ENCODE results near the gene FKBP1A. TPM values are rescaled to one million over a fixed set of nuclear protein-coding genes. Genes with fewer than 3 reads are reported as not detected.

FKBP1A gene
- total and polyA plus RNA-seq, 9 of the 15 experiments (the other 6 are each of a cell fraction or from before 2014, with no cell fraction given): 48.8 to 502 (median 89.6) TPM

DNA sequence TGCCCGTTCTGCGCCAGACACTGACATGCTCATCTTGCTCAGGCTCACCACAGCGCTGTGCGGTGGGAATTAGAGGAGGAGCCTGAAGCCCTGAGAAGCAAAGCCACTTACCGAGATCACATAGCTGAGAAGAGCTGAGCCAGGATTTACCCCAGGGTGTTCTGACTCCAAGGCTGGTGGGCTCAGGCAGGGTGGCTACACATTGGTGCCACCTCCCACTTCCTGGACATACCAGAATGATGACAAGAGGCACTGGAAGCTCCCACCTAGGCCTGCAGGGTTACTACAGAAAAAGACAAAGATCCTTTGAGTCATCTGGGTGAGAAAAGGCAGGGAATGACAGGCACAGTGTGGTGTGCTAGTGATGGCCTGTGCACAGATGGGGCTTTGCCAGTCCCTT is 24.4 kb upstream of the FKBP1A start (continued):
- TF ChIP-seq PHF8 (IDR thresholded peaks at IDR 0.05; ENCODE audit: borderline replicate concordance, low read length) (no peak), TEAD2 (tag; IDR thresholded peaks at IDR 0.05) (no peak), HDAC8 (tag; IDR thresholded peaks at IDR 0.05) (no peak), ZNF764 (CRISPR knock-in tag; IDR thresholded peaks at IDR 0.05; ENCODE audit: low read depth) (no peak), PATZ1 (CRISPR knock-in tag; IDR thresholded peaks at IDR 0.05; ENCODE audit: borderline replicate concordance) (no peak), XRCC3 (IDR thresholded peaks at IDR 0.05) (no peak), SAFB2 (IDR thresholded peaks at IDR 0.05; ENCODE audit: borderline replicate concordance, low read depth, low read length, severe bottlenecking) (no peak), ELF2 (CRISPR knock-in tag; IDR thresholded peaks at IDR 0.05) (no peak), MXI1 (IDR thresholded peaks at IDR 0.05; ENCODE audit: low read depth, low read length) (no peak), ETV1 (tag; conservative IDR thresholded peaks at IDR 0.05; ENCODE audit: low read depth) (no peak), PCBP2 (IDR thresholded peaks at IDR 0.05; ENCODE audit: low read depth, low read length, poor library complexity, severe bottlenecking) (no peak)
- TF ChIP-seq, protein P1, sequence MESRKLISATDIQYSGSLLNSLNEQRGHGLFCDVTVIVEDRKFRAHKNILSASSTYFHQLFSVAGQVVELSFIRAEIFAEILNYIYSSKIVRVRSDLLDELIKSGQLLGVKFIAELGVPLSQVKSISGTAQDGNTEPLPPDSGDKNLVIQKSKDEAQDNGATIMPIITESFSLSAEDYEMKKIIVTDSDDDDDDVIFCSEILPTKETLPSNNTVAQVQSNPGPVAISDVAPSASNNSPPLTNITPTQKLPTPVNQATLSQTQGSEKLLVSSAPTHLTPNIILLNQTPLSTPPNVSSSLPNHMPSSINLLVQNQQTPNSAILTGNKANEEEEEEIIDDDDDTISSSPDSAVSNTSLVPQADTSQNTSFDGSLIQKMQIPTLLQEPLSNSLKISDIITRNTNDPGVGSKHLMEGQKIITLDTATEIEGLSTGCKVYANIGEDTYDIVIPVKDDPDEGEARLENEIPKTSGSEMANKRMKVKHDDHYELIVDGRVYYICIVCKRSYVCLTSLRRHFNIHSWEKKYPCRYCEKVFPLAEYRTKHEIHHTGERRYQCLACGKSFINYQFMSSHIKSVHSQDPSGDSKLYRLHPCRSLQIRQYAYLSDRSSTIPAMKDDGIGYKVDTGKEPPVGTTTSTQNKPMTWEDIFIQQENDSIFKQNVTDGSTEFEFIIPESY (CRISPR knock-in tag; IDR thresholded peaks at IDR 0.05): no peak

Measured in K562 (cell line).